ENCODE data around the gene PKNOX2.
A peak's percentile ranks its signal among the peaks of the same experiment; 100 is the strongest.

PKNOX2 gene

DNA sequence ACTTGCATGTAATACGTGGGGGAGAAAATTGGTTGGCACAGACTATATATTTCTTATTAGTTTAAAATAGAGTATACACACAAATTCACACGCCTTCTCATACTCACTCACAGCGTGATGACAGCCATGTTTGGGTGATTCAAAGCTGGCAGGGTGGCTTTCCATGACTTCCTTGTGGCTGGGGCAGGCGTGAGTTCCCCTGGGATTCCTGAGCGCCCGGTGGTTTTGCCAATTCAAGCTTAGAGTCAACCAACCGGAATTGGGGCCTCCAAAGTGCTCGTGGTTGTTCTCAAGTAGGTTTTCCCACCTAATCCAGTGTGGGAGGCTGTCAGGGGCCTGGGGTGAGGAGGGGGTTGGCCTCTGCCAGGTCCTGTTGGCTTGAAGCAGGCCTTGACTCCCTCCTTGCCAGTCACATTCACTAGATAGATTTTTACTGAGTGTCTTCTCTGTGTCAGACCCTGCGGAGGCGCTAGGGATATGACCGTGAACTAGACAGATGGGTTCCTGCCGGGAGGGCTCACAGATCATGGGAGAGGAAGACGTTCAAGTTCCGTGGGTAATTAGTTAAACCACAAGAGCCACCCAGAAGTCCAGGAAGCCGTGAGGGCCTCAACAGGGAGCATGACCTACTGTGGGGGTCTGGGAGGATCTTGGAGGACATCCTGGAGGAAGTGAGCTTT lies 11.5 kb downstream of the PKNOX2 start:
- TF ChIP-seq POLR2A (IDR thresholded peaks at IDR 0.05; ENCODE audit: low read depth, low read length) = no peak
- no peak for TF ChIP-seq TAF1 (IDR thresholded peaks at IDR 0.05; ENCODE audit: borderline replicate concordance, low read depth, low read length)
- no peak for TF ChIP-seq POLR2AphosphoS5 (IDR thresholded peaks at IDR 0.05; ENCODE audit: low read depth, low read length)
- peak; percentile 62 for FAIRE-seq
- no peak for DNase-seq (ENCODE audit: insufficient read length)

DNA sequence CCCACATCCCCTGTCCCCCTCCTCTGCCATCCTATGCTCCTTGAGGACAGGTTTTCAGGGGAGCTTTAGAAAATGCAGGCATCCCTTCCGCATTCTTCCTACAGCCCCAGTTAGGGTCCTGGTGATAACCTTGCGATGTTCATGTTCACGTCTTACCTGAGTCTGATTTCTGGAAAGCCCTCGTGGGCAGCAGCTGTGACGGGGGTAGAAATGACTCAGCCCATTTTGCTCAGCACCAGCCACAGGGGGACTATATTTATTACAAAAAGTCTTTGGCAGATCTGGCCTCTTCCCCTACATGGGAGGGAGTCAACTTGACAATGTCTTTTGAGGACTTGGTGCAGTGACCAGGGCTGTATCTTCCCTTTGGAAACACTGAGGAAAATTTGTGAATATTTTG lies 12.3 kb downstream of the PKNOX2 start:
- no peak for FAIRE-seq
- TF ChIP-seq POLR2AphosphoS5 (IDR thresholded peaks at IDR 0.05; ENCODE audit: low read depth, low read length) (no peak), POLR2A (IDR thresholded peaks at IDR 0.05; ENCODE audit: low read depth, low read length) (no peak), TAF1 (IDR thresholded peaks at IDR 0.05; ENCODE audit: borderline replicate concordance, low read depth, low read length) (no peak)

DNA sequence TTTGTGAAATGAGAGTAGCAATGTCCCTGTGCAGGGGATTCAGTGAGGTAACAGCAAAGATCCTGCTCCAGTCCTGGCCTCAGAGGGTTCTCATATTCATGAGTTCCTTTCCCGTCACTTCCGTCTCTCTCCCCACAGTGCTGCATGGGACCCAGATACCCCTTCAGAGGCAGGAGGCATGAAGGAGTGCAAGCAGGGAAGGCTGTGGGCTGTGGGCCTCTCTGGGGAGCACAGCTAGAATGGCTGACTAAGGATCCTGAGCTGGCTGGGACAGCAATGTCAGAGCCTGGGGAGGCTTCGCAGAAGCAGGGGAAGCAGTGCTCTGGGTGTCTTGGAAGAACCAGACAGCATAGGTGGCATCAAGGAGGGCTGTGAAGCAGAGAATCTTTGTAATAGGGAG lies 13.0 kb downstream of the PKNOX2 start:
- TF ChIP-seq POLR2AphosphoS5 (IDR thresholded peaks at IDR 0.05; ENCODE audit: low read depth, low read length) = no peak
- no peak for TF ChIP-seq POLR2A (IDR thresholded peaks at IDR 0.05; ENCODE audit: low read depth, low read length)
- no peak for TF ChIP-seq TAF1 (IDR thresholded peaks at IDR 0.05; ENCODE audit: borderline replicate concordance, low read depth, low read length)
- DNase-seq (ENCODE audit: insufficient read length) = no peak
- no peak for FAIRE-seq

More for the DNA sequence above, 12.3 kb downstream of the PKNOX2 start:
- no peak for DNase-seq (ENCODE audit: insufficient read length)

DNA sequence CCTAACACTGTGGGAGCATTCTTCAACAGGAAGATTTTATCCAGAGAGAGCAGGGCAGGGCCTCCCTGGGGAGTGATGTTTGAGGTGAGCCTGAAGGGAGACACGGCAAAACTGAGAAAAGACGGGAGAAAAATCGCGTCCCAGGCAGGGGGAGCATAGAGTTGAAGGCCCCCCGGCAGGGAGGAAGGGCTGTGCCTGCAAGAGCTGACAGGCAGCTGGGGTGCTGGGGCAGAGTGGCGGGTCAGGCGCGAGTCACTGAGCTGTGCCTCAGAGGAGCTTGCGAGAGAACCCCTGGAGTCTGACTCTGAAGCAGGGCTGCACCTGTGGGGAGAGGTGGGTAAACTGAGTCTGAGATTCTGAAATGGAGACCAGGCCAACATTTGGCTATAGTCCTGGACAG lies 14.8 kb downstream of the PKNOX2 start:
- FAIRE-seq (no peak), DNase-seq (ENCODE audit: insufficient read length) (no peak)
- no peak for TF ChIP-seq TAF1 (IDR thresholded peaks at IDR 0.05; ENCODE audit: borderline replicate concordance, low read depth, low read length)
- TF ChIP-seq POLR2AphosphoS5 (IDR thresholded peaks at IDR 0.05; ENCODE audit: low read depth, low read length) = no peak
- TF ChIP-seq POLR2A (IDR thresholded peaks at IDR 0.05; ENCODE audit: low read depth, low read length) = no peak

DNA sequence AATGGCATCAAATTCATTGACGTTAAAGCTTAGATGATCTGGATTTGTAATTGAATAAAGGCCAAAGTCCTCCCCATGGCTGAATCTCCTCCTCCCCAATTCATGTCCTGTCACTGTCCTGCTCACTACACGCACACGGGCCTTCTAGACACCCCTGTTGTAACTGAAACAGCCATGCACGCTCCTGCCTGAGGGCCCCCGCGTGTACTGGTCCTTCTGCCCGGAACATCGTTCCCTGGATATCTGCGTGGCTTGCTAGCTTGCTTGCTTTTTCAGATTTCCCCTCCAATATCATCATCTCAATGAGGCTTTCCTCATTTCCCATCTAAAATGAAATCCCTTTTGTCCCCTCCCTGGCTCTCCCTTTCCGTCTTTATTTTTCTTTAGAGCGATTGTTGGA lies 15.3 kb downstream of the PKNOX2 start:
- TF ChIP-seq POLR2AphosphoS5 (IDR thresholded peaks at IDR 0.05; ENCODE audit: low read depth, low read length) = no peak
- TF ChIP-seq POLR2A (IDR thresholded peaks at IDR 0.05; ENCODE audit: low read depth, low read length) = no peak
- no peak for FAIRE-seq
- no peak for DNase-seq (ENCODE audit: insufficient read length)

DNA sequence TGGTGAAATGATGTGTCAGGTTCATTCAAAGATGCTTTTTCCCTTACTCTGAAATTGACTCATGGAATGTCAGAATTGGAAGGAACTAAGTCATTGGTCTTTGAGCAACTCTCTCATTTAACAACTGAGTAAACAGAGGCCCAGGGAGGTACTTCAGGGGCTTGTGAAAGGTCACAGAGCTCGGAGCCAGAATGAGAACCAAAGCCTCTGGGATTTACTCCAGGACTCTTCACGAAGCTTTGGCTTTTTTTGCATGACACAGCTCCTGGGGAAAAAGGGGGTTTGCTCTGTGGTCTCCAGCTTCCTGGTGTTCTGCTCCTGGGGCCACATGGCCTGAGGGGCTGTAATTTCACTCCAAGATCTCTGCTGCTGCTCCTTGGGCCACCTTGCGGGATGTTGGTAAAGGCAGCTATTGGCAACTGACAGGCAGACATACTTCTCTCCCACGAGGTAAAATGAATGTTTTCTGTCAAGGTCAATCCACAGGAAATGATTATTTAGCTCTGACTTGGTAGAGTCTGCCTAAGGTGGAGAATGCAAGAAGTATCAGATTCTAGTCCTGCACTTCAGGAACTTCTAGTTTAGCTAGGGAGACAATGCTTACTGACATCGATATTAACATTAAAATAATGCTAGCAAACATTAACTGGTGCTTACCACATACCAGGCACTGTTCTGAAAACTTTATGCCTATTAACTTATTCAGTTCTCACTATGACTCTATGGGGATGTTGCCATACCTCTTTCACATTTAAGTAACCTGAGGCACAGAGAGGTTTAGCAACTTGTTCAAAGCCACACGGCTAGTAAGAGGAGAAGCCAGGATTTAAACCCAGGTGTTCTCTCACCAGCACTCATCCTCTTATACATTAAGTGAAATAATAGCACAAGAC lies 16.1 kb downstream of the PKNOX2 start:
- FAIRE-seq (no peak), DNase-seq (ENCODE audit: insufficient read length) (no peak)
- TF ChIP-seq POLR2A (IDR thresholded peaks at IDR 0.05; ENCODE audit: low read depth, low read length) (no peak), TAF1 (IDR thresholded peaks at IDR 0.05; ENCODE audit: borderline replicate concordance, low read depth, low read length) (no peak), POLR2AphosphoS5 (IDR thresholded peaks at IDR 0.05; ENCODE audit: low read depth, low read length) (no peak)

DNA sequence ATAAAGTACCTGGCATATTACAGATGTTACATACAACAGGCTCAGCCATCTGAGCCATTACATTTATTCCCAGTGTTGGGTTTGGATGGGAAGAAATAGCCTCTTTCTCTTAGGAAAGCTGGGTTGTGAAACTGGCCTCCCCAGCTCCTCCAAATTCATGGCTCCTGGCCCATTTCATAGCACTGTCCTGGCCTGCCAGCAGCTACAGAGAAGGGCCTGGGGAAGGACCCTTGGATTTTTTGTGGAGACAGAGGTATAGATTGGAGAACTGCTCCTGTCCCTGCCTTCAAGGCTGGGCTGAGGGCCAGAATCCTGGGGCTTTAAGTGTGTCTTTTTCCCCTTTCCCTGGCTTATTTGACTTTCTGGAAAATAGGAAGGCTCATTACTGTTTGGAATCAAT lies 18.0 kb downstream of the PKNOX2 start:
- DNase-seq (ENCODE audit: insufficient read length) = no peak
- TF ChIP-seq POLR2AphosphoS5 (IDR thresholded peaks at IDR 0.05; ENCODE audit: low read depth, low read length) (no peak), TAF1 (IDR thresholded peaks at IDR 0.05; ENCODE audit: borderline replicate concordance, low read depth, low read length) (no peak), POLR2A (IDR thresholded peaks at IDR 0.05; ENCODE audit: low read depth, low read length) (no peak)
- no peak for FAIRE-seq

DNA sequence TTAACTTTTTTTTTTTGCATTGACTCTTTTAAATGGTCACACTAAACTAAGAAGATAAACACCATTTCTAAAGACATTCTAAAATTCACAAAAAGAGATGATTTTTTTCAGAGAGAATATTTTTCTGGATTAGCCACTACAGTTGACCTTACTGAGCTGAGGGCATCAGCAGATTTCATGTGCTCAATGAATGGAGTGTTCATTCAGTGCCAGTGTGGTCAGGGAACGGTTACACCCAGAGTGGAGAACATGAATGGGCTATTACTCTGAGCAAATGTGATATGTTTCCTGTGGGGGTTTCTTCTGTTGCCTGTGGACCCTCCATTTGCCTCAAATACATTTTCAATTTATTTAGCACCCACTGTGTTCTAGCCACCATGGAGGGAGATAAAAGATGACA lies 19.1 kb downstream of the PKNOX2 start:
- TF ChIP-seq TAF1 (IDR thresholded peaks at IDR 0.05; ENCODE audit: borderline replicate concordance, low read depth, low read length) (no peak), POLR2A (IDR thresholded peaks at IDR 0.05; ENCODE audit: low read depth, low read length) (no peak), POLR2AphosphoS5 (IDR thresholded peaks at IDR 0.05; ENCODE audit: low read depth, low read length) (no peak)
- FAIRE-seq (no peak), DNase-seq (ENCODE audit: insufficient read length) (no peak)

DNA sequence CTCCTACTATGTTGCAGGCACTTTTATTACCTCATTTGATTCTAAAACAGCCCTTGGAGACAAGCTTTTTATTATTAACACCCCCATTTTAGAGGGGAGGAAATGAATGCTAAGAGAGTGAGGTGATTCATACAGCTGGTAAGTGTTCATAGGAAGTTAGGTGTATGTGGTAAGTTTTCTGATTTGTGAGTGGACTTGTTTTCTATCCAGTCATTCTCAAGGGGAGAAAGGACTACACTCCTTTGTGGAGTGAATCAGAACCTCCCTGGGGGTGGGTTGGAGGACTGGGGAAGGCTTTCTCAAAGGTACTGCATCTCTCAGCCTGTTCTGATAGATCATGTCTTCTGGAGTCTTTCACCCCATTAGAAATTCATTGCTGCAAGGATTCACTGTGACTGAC lies 23.5 kb downstream of the PKNOX2 start:
- FAIRE-seq (no peak), DNase-seq (ENCODE audit: insufficient read length) (no peak)
- TF ChIP-seq POLR2A (IDR thresholded peaks at IDR 0.05; ENCODE audit: low read depth, low read length) (no peak), POLR2AphosphoS5 (IDR thresholded peaks at IDR 0.05; ENCODE audit: low read depth, low read length) (no peak), TAF1 (IDR thresholded peaks at IDR 0.05; ENCODE audit: borderline replicate concordance, low read depth, low read length) (no peak)

DNA sequence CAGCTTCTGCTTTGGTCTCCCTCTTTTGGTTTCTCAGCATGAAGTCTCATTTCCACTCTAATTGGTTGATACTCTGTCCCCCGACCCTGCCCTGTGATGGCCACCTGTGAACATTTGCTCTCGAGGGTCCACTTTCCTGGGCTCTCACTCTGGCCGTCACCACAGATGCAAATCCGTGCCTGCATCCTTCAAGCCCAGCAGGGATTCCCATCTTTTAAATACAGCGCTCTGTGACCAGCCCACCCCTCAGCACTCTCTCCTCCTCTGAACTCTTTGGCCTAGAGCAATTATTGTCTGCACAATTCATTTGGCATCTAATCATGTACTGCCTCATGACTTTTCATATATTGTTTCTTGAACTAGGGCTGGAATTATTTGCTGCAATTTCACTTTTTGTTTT lies 26.0 kb downstream of the PKNOX2 start:
- FAIRE-seq (no peak), DNase-seq (ENCODE audit: insufficient read length) (no peak)
- TF ChIP-seq POLR2A (IDR thresholded peaks at IDR 0.05; ENCODE audit: low read depth, low read length) (no peak), POLR2AphosphoS5 (IDR thresholded peaks at IDR 0.05; ENCODE audit: low read depth, low read length) (no peak), TAF1 (IDR thresholded peaks at IDR 0.05; ENCODE audit: borderline replicate concordance, low read depth, low read length) (no peak)

DNA sequence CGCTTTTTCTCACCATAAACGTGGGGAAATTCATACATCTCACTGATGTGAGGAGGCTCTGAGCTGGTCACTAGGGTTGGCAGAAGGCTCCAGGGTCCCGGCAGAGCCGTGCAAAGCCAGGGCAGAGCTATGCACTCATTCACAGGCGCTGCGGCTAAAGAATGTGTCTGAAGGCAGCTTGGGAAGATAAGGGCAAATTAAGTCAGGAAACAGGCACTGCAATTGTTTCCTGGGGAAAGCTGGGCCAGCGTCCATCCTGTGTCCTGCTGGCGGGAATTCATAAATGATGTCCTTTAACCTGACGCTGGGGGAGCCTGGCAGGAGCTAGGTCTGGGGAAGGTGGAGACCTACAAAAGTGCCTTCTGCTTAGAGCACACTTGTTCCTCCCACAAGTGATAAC lies 27.6 kb downstream of the PKNOX2 start:
- FAIRE-seq (no peak), DNase-seq (ENCODE audit: insufficient read length) (no peak)
- TF ChIP-seq POLR2A (IDR thresholded peaks at IDR 0.05; ENCODE audit: low read depth, low read length) = no peak
- no peak for TF ChIP-seq POLR2AphosphoS5 (IDR thresholded peaks at IDR 0.05; ENCODE audit: low read depth, low read length)
- TF ChIP-seq TAF1 (IDR thresholded peaks at IDR 0.05; ENCODE audit: borderline replicate concordance, low read depth, low read length) = no peak

All from GM12892 (cell line).